PC-3 (cell line): ENCODE measurements around the gene FLYWCH2. TPM values are rescaled to one million over a fixed set of nuclear protein-coding genes. Genes with fewer than 3 reads are reported as not detected.
"Not testable (repeated sequence)": the region's sequence is repeated elsewhere in the genome, so short reads cannot be mapped to it uniquely, and the experiment has no call there.

ENCODE experiments used
- ATAC-seq: fragments of 200-7000 bp; cut with Tn5 transposase; 2 replicates; pipeline ENCODE4 v1.9.1; 2020; ENCODE audit warnings: mild to moderate bottlenecking, moderate library complexity
- BruUV-seq: library from RNA; stranded (reverse); fragments of 400-500 nt; replicated peaks from 2 replicates; lab custom pipeline; 2021; lab: Mats Ljungman, UMichigan
- CTCF ChIA-PET: fragments of 300-600 bp; sonication (Branson Sonifier 250); formaldehyde crosslinking; loops from one replicate; lab custom pipeline; 2022; ENCODE audit warnings: antibody characterized with exemption; lab: Charles Lee
- POLR2A ChIA-PET: fragments of 300-600 bp; sonication (Branson Sonifier 250); formaldehyde crosslinking; loops from one replicate; lab custom pipeline; 2022; ENCODE audit warnings: antibody characterized with exemption; ENCODE audit not compliant: unreplicated experiment; lab: Charles Lee
- DNase-seq: peaks from one replicate; pipeline ENCODE4 v3.0.0-alpha.2; 2015
- H2AFZ ChIP-seq: fragments of 300-600 bp; sonication (generic); 2 replicates; pipeline ENCODE4 v1.6.0; 2016; ENCODE audit warnings: antibody characterized with exemption, low read length
- H3F3A ChIP-seq: fragments of 300-600 bp; sonication (generic); one replicate; pipeline ENCODE4 v1.6.0; 2017; ENCODE audit warnings: antibody characterized with exemption, low read length, control low read depth, mild to moderate bottlenecking; ENCODE audit not compliant: unreplicated experiment
- H3K27ac ChIP-seq: fragments of 300-600 bp; sonication (generic); 2 replicates; pipeline ENCODE4 v1.5.1; 2016; ENCODE audit warnings: mild to moderate bottlenecking, low read length
- H3K27me3 ChIP-seq: fragments of 300-600 bp; sonication (generic); 2 replicates; pipeline ENCODE4 v1.6.1; 2016; ENCODE audit warnings: low read length, mixed read lengths
- H3K36me3 ChIP-seq: fragments of 300-600 bp; sonication (generic); 2 replicates; pipeline ENCODE4 v1.6.1; 2016; ENCODE audit warnings: low read depth, mixed run types, low read length, mixed read lengths
- H3K4me1 ChIP-seq: fragments of 300-600 bp; sonication (generic); 2 replicates; pipeline ENCODE4 v1.5.1; 2016; ENCODE audit warnings: low read length; ENCODE audit not compliant: insufficient read depth
- H3K4me2 ChIP-seq: fragments of 300-600 bp; sonication (generic); 2 replicates; pipeline ENCODE4 v1.6.0; 2016; ENCODE audit warnings: low read length
- H3K4me3 ChIP-seq: fragments of 300-600 bp; sonication (generic); 2 replicates; pipeline ENCODE4 v1.5.1; 2016; ENCODE audit warnings: mild to moderate bottlenecking, low read length, mixed read lengths
- H3K79me2 ChIP-seq: fragments of 300-600 bp; sonication (generic); 2 replicates; pipeline ENCODE4 v1.6.1; 2017; ENCODE audit warnings: low read length, mixed read lengths
- H3K9ac ChIP-seq: fragments of 300-600 bp; sonication (generic); 2 replicates; pipeline ENCODE4 v1.6.0; 2016; ENCODE audit warnings: mild to moderate bottlenecking, low read length
- H3K9me2 ChIP-seq: fragments of 300-600 bp; sonication (generic); replicated peaks from 2 replicates; pipeline ENCODE4 v1.6.1; 2016; ENCODE audit warnings: mixed run types, low read length, mixed read lengths
- H3K9me3 ChIP-seq: fragments of 300-600 bp; sonication (generic); 2 replicates; pipeline ENCODE4 v1.6.1; 2016; ENCODE audit warnings: low read length, mixed read lengths
- H4K20me1 ChIP-seq: fragments of 300-600 bp; sonication (generic); 2 replicates; pipeline ENCODE4 v1.6.1; 2016; ENCODE audit warnings: low read length, mixed read lengths
- CTCF ChIP-seq: fragments of 300-600 bp; sonication (generic); conservative IDR thresholded peaks from 2 replicates; pipeline ENCODE4 v1.5.1; 2017; ENCODE audit warnings: antibody characterized with exemption, low read depth, mild to moderate bottlenecking, low read length
- EZH2 ChIP-seq: fragments of 300-600 bp; sonication (generic); IDR thresholded peaks from one replicate; pipeline ENCODE4 v1.6.1; 2017; ENCODE audit warnings: antibody characterized with exemption, mild to moderate bottlenecking, low read length; ENCODE audit not compliant: unreplicated experiment
- EZH2phosphoT487 ChIP-seq: fragments of 300-600 bp; sonication (generic); IDR thresholded peaks from 2 replicates; pipeline ENCODE4 v1.6.1; 2018; ENCODE audit warnings: mild to moderate bottlenecking, antibody characterized with exemption, low read length, borderline replicate concordance
- intact Hi-C: fragments of 100-400 bp; cut with micrococcal nuclease; formaldehyde crosslinking; loops from 2 replicates; pipeline ENCODE4 v1.9.0; 2023
- total RNA-seq: library from RNA; depleted of rRNA; stranded (reverse); fragments of >200 nt; gene quantifications from 2 replicates; pipeline ENCODE4 v1.2.3, GENCODE V29; 2014

The FLYWCH2 gene
- total RNA-seq, 1 experiment from 2014 or later, result 100 TPM

- H3K4me1 ChIP-seq, result peaks cover 5% of the 10 kb centered on the region; the same call in 1 of the 2 replicates
- no peaks in the 10 kb centered on the region for H4K20me1 ChIP-seq
- no peaks in the 10 kb centered on the region for H3F3A ChIP-seq
- no peaks in the 10 kb centered on the region for H3K9me3 ChIP-seq
- BruUV-seq, result no TSS peak
- intact Hi-C loops, result no loop called here
- no peak overlapping the region for H3K27ac ChIP-seq
- no peaks in the 10 kb centered on the region for H3K27me3 ChIP-seq
- no peaks in the 10 kb centered on the region for H3K36me3 ChIP-seq
- DNase-seq (no peak), ATAC-seq (no peak)
- TF ChIP-seq EZH2 (no peak), EZH2phosphoT487 (no peak), CTCF (no peak)
- H3K9ac ChIP-seq, result no peak overlapping the region
- H3K79me2 ChIP-seq, result no peaks in the 10 kb centered on the region
- H3K4me3 ChIP-seq, result no peak overlapping the region
- ChIA-PET POLR2A (no interaction called here), CTCF (no interaction called here)
- H3K9me2 ChIP-seq, result no peaks in the 10 kb centered on the region
- H2AFZ ChIP-seq, result no peak overlapping the region
- H3K4me2 ChIP-seq, result no peak overlapping the region
Measured at GRCh38 chr16:2928796-2929195, 45.8 kb downstream of the FLYWCH2 start.

GRCh38 chr16:2929693-2930092 lies 46.7 kb downstream of the FLYWCH2 start:
- Histone ChIP-seq H3K27ac (no peak overlapping the region), H3K4me2 (no peak overlapping the region), H3F3A (no peaks in the 10 kb centered on the region), H4K20me1 (no peaks in the 10 kb centered on the region), H3K36me3 (no peaks in the 10 kb centered on the region), H3K9me3 (no peaks in the 10 kb centered on the region), H3K9me2 (no peaks in the 10 kb centered on the region), H3K79me2 (no peaks in the 10 kb centered on the region), H3K9ac (no peak overlapping the region), H3K4me3 (no peak overlapping the region), H2AFZ (no peak overlapping the region), H3K27me3 (no peaks in the 10 kb centered on the region), H3K4me1 (peaks cover 5% of the 10 kb centered on the region; the same call in 1 of the 2 replicates)
- ATAC-seq (no peak), DNase-seq (no peak)
- ChIA-PET CTCF (no interaction called here), POLR2A (no interaction called here)
- no TSS peak for BruUV-seq
- intact Hi-C loops, result no loop called here
- TF ChIP-seq CTCF (no peak), EZH2 (no peak), EZH2phosphoT487 (no peak)

- POLR2A ChIA-PET, result no interaction called here
- DNase-seq, result no peak
- no peaks in the 10 kb centered on the region for H3K9me2 ChIP-seq
- H3K36me3 ChIP-seq, result no peaks in the 10 kb centered on the region
- H3K4me1 ChIP-seq, result peaks cover 5% of the 10 kb centered on the region; the same call in 1 of the 2 replicates
- H4K20me1 ChIP-seq, result no peaks in the 10 kb centered on the region
- H3K9ac ChIP-seq, result no peak overlapping the region
- no peak overlapping the region for H2AFZ ChIP-seq
- TF ChIP-seq EZH2phosphoT487 (no peak), CTCF (no peak), EZH2 (no peak)
- no peaks in the 10 kb centered on the region for H3K79me2 ChIP-seq
- no peak for ATAC-seq
- CTCF ChIA-PET, result no interaction called here
- no peak overlapping the region for H3K4me3 ChIP-seq
- H3K27ac ChIP-seq, result no peak overlapping the region
- no peaks in the 10 kb centered on the region for H3F3A ChIP-seq
- no peaks in the 10 kb centered on the region for H3K27me3 ChIP-seq
- BruUV-seq, result no TSS peak
- intact Hi-C loops, result no loop called here
- H3K9me3 ChIP-seq, result no peaks in the 10 kb centered on the region
- no peak overlapping the region for H3K4me2 ChIP-seq
Measured at GRCh38 chr16:2930236-2930635, 47.2 kb downstream of the FLYWCH2 start.

- H3F3A ChIP-seq, H3K9me3 ChIP-seq, H3K4me3 ChIP-seq, H3K79me2 ChIP-seq, intact Hi-C loops, CTCF ChIA-PET, H3K36me3 ChIP-seq, BruUV-seq, H3K4me2 ChIP-seq, H3K9me2 ChIP-seq, H4K20me1 ChIP-seq, ATAC-seq, H3K4me1 ChIP-seq, H3K27ac ChIP-seq, POLR2A ChIA-PET, H3K9ac ChIP-seq, H3K27me3 ChIP-seq, DNase-seq, H2AFZ ChIP-seq: not testable (repeated sequence)
Measured at GRCh38 chr16:2931231-2931914, 48.4 kb downstream of the FLYWCH2 start.
